ENCODE results near the gene TSKU.

DNA sequence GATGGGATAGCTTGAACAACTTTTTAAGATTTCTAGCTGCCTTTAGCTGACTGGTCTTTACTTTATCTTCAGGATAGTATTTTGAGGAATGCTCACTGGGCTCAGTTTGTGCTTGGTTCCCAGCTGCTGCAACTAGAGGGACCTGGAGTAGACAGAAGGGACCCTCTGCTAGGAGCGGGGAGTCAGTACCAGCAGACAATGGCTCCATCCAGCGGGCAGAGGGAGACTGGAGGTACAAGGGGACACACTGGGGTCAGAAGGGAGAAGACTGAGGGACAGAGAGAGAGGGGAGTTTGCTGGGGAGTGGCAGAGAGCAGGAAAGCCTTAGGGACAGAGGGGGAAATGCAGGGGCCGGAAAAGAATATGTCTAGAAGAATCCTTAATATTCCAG is 55.5 kb downstream of the TSKU start:
- TF ChIP-seq EZH2phosphoT487 (IDR thresholded peaks at IDR 0.05) = no peak
- TF ChIP-seq, protein P1, sequence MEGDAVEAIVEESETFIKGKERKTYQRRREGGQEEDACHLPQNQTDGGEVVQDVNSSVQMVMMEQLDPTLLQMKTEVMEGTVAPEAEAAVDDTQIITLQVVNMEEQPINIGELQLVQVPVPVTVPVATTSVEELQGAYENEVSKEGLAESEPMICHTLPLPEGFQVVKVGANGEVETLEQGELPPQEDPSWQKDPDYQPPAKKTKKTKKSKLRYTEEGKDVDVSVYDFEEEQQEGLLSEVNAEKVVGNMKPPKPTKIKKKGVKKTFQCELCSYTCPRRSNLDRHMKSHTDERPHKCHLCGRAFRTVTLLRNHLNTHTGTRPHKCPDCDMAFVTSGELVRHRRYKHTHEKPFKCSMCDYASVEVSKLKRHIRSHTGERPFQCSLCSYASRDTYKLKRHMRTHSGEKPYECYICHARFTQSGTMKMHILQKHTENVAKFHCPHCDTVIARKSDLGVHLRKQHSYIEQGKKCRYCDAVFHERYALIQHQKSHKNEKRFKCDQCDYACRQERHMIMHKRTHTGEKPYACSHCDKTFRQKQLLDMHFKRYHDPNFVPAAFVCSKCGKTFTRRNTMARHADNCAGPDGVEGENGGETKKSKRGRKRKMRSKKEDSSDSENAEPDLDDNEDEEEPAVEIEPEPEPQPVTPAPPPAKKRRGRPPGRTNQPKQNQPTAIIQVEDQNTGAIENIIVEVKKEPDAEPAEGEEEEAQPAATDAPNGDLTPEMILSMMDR (IDR thresholded peaks at IDR 0.05) = peak; percentile 64
- TF ChIP-seq EZH2 (IDR thresholded peaks at IDR 0.05) = no peak
